ENCODE data around the gene INF2.
"Not testable (repeated sequence)": the region's sequence is repeated elsewhere in the genome, so short reads cannot be mapped to it uniquely, and the experiment has no call there.

Gene INF2

DNA sequence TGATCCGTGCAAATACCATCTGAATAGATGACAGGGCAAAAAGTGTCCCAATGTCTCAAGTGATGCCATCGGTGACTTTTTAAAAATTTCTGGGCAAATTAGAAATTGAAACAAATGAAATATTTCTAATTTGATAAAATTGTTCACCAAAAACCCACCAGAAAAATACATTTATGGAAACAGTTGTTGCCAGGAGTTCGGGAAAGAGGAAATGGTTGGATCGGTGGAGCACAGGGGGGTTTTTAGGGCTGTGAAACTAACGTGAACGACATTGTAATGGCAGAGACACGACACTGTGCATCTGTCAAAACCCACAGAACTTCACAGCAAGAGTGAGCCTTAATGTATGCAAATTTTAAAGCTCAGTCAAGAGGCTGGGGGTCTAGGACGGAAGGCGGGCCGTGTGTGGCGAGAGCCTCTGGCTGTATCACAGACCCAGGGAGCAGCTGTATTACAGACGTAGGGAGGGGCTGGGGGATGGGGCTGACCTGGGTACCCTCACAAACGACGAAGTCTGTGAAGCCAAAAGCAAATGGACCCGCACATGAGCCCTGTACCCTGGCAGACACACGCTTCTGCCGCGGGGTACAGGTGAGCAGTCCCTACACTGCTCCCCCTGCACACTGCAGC, 27.8 kb upstream of the INF2 start:
- H3K9me3 Mint-ChIP-seq; H3K36me3 Mint-ChIP-seq; H3K27me3 Mint-ChIP-seq; DNase-seq (ENCODE audit: low spot score in 2 of 2): not testable (repeated sequence)
- peak overlapping the region; percentile 99 for H3K27ac Mint-ChIP-seq
- H3K4me1 Mint-ChIP-seq: peaks cover 55% of the 10 kb centered on the region
- peak overlapping the region; percentile 70 for H3K4me3 Mint-ChIP-seq
- ATAC-seq (ENCODE audit: low read depth): peak; percentile 27

- H3K4me3 Mint-ChIP-seq: peak overlapping the region; percentile 8
- not testable (repeated sequence) for H3K27me3 Mint-ChIP-seq; H3K36me3 Mint-ChIP-seq; ATAC-seq (ENCODE audit: low read depth); DNase-seq (ENCODE audit: low spot score in 2 of 2); H3K9me3 Mint-ChIP-seq
- peaks cover 49% of the 10 kb centered on the region for H3K4me1 Mint-ChIP-seq
- peak overlapping the region; percentile 99 for H3K27ac Mint-ChIP-seq
These were observed 26.9 kb upstream of the INF2 start for GRCh38 chr14:104662472-104662871.

GRCh38 chr14:104664107-104664506, 25.3 kb upstream of the INF2 start:
- ATAC-seq (ENCODE audit: low read depth) (no peak), DNase-seq (ENCODE audit: low spot score in 2 of 2) (no peak)
- Mint-ChIP-seq H3K4me3 (no peak overlapping the region), H3K4me1 (peaks cover 35% of the 10 kb centered on the region), H3K27ac (peak overlapping the region; percentile 90), H3K36me3 (no peaks in the 10 kb centered on the region), H3K27me3 (no peaks in the 10 kb centered on the region), H3K9me3 (no peaks in the 10 kb centered on the region)

- DNase-seq (ENCODE audit: low spot score in 2 of 2) (no peak), ATAC-seq (ENCODE audit: low read depth) (no peak)
- Mint-ChIP-seq H3K27me3 (no peaks in the 10 kb centered on the region), H3K9me3 (no peaks in the 10 kb centered on the region), H3K4me1 (peaks cover 32% of the 10 kb centered on the region), H3K4me3 (peak overlapping the region; percentile 27), H3K27ac (peak overlapping the region; percentile 90), H3K36me3 (no peaks in the 10 kb centered on the region)
These were observed 24.8 kb upstream of the INF2 start for GRCh38 chr14:104664588-104664987.

DNA sequence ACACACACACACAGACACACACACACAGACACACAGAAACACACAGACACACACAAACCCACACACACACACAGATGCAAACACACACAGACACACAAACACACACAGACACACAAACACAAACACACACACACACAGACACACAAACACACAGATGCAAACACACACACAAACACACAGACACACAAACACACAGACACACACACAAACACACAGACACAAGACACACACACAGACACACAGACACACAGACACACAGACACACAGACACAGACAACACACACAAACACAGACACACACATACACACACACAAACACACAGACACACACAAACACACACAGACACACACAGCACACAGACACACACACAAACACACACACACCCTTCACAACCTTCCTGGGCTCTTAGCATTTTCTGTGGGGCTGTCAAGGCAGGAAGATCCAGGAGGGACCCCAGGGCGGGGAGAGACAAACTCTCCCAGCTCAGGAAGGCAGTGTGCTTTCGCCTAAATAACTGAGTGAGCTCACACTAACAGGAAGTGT, 24.2 kb upstream of the INF2 start:
- H3K4me1 Mint-ChIP-seq: peaks cover 32% of the 10 kb centered on the region
- peak overlapping the region; percentile 90 for H3K27ac Mint-ChIP-seq
- peak overlapping the region; percentile 30 for H3K4me3 Mint-ChIP-seq
- H3K27me3 Mint-ChIP-seq: no peaks in the 10 kb centered on the region
- H3K9me3 Mint-ChIP-seq: no peaks in the 10 kb centered on the region
- ATAC-seq (ENCODE audit: low read depth): no peak
- no peak for DNase-seq (ENCODE audit: low spot score in 2 of 2)
- H3K36me3 Mint-ChIP-seq: no peaks in the 10 kb centered on the region

GRCh38 chr14:104665657-104666522, 23.5 kb upstream of the INF2 start:
- no peak for DNase-seq (ENCODE audit: low spot score in 2 of 2)
- peaks cover 2% of the 10 kb centered on the region for H3K9me3 Mint-ChIP-seq
- H3K4me3 Mint-ChIP-seq: peak overlapping the region; percentile 32

GRCh38 chr14:104666523-104666895, 22.9 kb upstream of the INF2 start:
- not testable (repeated sequence) for H3K27me3 Mint-ChIP-seq; H3K9me3 Mint-ChIP-seq; H3K27ac Mint-ChIP-seq; ATAC-seq (ENCODE audit: low read depth); H3K36me3 Mint-ChIP-seq; DNase-seq (ENCODE audit: low spot score in 2 of 2)
- Mint-ChIP-seq H3K4me3 (peak overlapping the region; percentile 32), H3K4me1 (peaks cover 22% of the 10 kb centered on the region)

More at GRCh38 chr14:104665657-104666522, 23.5 kb upstream of the INF2 start:
- ATAC-seq (ENCODE audit: low read depth): peak; percentile 40
- Mint-ChIP-seq H3K4me1 (peaks cover 28% of the 10 kb centered on the region), H3K36me3 (no peaks in the 10 kb centered on the region), H3K27ac (peak overlapping the region; percentile 90), H3K27me3 (no peaks in the 10 kb centered on the region)

DNA sequence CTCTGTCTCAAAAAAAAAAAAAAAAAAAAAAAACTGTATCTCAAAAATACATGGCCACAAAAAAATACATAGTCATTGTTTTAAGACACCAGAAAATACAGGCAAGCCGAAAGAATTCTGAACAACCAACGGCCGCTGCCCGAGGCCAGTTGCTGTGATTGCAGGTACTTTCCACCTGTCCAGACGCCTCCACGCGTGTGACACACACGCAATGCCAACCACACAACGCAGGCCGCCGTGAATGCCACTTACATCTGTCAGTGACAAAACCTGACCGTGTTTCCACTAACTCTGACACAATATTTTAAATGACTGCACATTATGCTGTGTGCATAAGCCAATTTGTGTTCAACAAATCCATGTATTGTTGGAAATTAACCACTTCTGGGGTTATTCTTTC, 22.4 kb upstream of the INF2 start:
- Mint-ChIP-seq H3K36me3 (no peaks in the 10 kb centered on the region), H3K4me1 (peaks cover 20% of the 10 kb centered on the region), H3K4me3 (no peak overlapping the region), H3K27me3 (no peaks in the 10 kb centered on the region), H3K9me3 (peaks cover 2% of the 10 kb centered on the region), H3K27ac (no peak overlapping the region)
- ATAC-seq (ENCODE audit: low read depth) (no peak), DNase-seq (ENCODE audit: low spot score in 2 of 2) (no peak)

DNA sequence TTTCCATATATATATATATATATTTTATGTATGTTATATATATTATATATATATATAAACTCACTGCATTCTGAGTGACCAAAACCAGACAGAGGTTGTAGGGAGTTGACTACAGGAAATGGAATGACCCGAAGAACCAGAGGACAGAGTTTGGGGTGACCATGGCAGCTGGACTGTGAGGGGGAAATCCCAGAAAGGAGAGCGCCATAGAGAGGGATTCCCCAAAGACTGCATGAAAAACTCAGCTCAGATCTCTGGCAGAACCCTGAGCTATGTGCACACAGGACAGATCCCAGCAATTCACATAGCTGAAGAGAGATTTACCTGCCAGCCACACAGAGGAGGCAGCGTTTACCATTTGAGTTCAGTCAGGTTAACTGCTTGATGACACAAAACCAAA, 19.7 kb upstream of the INF2 start:
- DNase-seq (ENCODE audit: low spot score in 2 of 2) (no peak), ATAC-seq (ENCODE audit: low read depth) (no peak)
- Mint-ChIP-seq H3K4me3 (no peak overlapping the region), H3K27me3 (no peaks in the 10 kb centered on the region), H3K9me3 (peaks cover 2% of the 10 kb centered on the region), H3K4me1 (peaks cover 7% of the 10 kb centered on the region), H3K27ac (no peak overlapping the region), H3K36me3 (no peaks in the 10 kb centered on the region)

- ATAC-seq (ENCODE audit: low read depth); DNase-seq (ENCODE audit: low spot score in 2 of 2); H3K4me3 Mint-ChIP-seq; H3K9me3 Mint-ChIP-seq; H3K27ac Mint-ChIP-seq; H3K27me3 Mint-ChIP-seq; H3K4me1 Mint-ChIP-seq; H3K36me3 Mint-ChIP-seq: not testable (repeated sequence)
These were observed 18.0 kb upstream of the INF2 start for GRCh38 chr14:104671330-104671977.

DNA sequence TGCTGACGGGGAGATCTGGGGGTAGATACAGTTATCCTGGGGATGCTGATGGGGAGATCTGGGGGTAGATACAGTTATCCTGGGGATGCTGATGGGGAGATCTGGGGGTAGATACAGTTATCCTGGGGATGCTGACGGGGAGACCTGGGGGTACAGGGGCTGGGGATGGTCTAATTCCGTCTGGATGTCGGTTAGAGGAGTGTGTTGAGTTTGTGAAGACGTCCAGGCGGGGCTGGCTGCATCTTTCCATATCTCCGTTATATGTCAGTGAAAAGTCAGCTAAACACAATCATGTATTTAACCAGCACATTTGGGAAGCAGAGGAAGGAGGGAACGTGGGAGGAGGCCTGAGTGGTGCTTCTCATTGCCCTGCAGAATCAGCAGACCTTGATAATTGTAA, 17.3 kb upstream of the INF2 start:
- ATAC-seq (ENCODE audit: low read depth); H3K4me3 Mint-ChIP-seq; H3K4me1 Mint-ChIP-seq; H3K36me3 Mint-ChIP-seq; H3K9me3 Mint-ChIP-seq; H3K27me3 Mint-ChIP-seq; H3K27ac Mint-ChIP-seq; DNase-seq (ENCODE audit: low spot score in 2 of 2): not testable (repeated sequence)

GRCh38 chr14:104673481-104673880, 15.9 kb upstream of the INF2 start:
- no peaks in the 10 kb centered on the region for H3K27me3 Mint-ChIP-seq
- H3K4me3 Mint-ChIP-seq: no peak overlapping the region
- ATAC-seq (ENCODE audit: low read depth) (no peak), DNase-seq (ENCODE audit: low spot score in 2 of 2) (no peak)
- H3K36me3 Mint-ChIP-seq: no peaks in the 10 kb centered on the region
- peaks cover 5% of the 10 kb centered on the region for H3K9me3 Mint-ChIP-seq
- peaks cover 9% of the 10 kb centered on the region for H3K4me1 Mint-ChIP-seq
- H3K27ac Mint-ChIP-seq: no peak overlapping the region

DNA sequence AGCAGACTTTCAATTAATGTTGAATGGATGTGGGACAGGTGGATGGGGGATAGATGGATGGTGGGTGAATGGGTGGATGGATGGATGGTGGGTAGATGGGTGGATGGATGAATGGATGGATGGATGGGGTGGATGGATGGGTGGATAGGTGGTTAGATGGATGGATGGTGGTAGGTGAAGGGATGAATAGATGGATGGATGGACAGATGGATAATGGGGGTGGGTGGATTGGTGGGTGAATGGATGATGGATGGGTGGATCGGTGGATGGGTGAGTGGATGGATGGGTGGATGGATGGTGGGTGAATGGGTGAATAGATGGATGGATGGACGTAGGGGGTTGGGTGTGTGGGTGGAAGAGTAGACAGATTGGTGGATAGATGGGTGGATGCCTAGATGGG, 14.0 kb upstream of the INF2 start:
- ATAC-seq (ENCODE audit: low read depth): no peak

DNA sequence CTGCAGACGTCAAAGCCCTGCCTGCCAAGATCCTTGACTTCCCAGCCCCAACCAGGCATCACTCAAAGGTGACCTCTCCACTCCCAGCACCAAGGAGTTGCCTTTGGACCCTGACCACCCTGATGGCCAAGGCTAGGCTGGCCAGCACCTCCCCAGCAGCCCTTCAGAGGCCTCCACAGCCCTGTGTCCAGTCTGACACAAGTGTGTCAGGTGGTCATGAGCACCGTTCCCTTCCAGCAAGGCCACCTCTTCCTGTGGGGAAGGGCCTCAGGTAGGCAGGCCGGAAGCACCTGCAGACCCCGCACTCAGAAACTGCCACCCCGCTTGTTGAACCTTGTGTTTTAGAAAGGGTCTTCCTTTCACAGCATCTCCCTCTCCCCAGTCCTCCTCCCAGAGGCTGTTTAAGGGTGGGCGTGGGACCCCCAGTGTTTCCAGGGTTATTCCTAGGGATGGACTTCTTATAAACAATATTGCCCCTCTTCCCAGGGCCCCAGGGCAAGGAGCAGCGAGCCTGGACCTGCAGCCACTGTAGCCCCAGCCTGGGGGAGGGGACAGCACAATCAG, 13.2 kb upstream of the INF2 start:
- Mint-ChIP-seq H3K4me3 (no peak overlapping the region), H3K27ac (peak overlapping the region; percentile 60), H3K9me3 (peaks cover 3% of the 10 kb centered on the region), H3K4me1 (peaks cover 18% of the 10 kb centered on the region), H3K36me3 (no peaks in the 10 kb centered on the region), H3K27me3 (no peaks in the 10 kb centered on the region)
- ATAC-seq (ENCODE audit: low read depth) (no peak), DNase-seq (ENCODE audit: low spot score in 2 of 2) (no peak)

More for the DNA sequence above, 14.0 kb upstream of the INF2 start:
- no peak overlapping the region for H3K27ac Mint-ChIP-seq
- H3K4me1 Mint-ChIP-seq: peaks cover 12% of the 10 kb centered on the region
- H3K4me3 Mint-ChIP-seq: no peak overlapping the region
- peaks cover 5% of the 10 kb centered on the region for H3K9me3 Mint-ChIP-seq
- H3K36me3 Mint-ChIP-seq: no peaks in the 10 kb centered on the region
- no peaks in the 10 kb centered on the region for H3K27me3 Mint-ChIP-seq
- no peak for DNase-seq (ENCODE audit: low spot score in 2 of 2)

Data from memory B cell (primary cell).